Transverse colon (tissue), 4 donors: ENCODE data around the gene NDNF. TPM values are rescaled to one million over a fixed set of nuclear protein-coding genes. Genes with fewer than 3 reads are reported as not detected.

ENCODE experiments used
- DNase-seq: peaks from one replicate; pipeline ENCODE4 v3.0.0-alpha.2; 2019
- H3K27ac ChIP-seq, 4 donors: fragments of 200-600 bp; sonication (generic); 2 replicates each; pipeline ENCODE4 v1.5.1; 2016 to 2018; ENCODE audit warnings: inconsistent platforms in 4 of 4
- H3K27me3 ChIP-seq: fragments of 200-600 bp; sonication (generic); 2 replicates; pipeline ENCODE4 v1.5.1; 2017; ENCODE audit warnings: inconsistent platforms
- H3K36me3 ChIP-seq, 4 donors: fragments of 200-600 bp; sonication (generic); 2 replicates each; pipeline ENCODE4 v1.5.1; 2017 to 2019; ENCODE audit warnings: inconsistent platforms in 4 of 4
- H3K4me1 ChIP-seq, 4 donors: fragments of 200-600 bp; sonication (generic); 2 replicates each; pipeline ENCODE4 v1.5.1; 2017 to 2020; ENCODE audit warnings: inconsistent platforms in 4 of 4
- H3K4me3 ChIP-seq, 4 donors: fragments of 200-600 bp; sonication (generic); 1 replicate in 1 of 4; 2 replicates in 3 of 4; pipeline versions ENCODE4 v1.5.1 to v1.6.1; 2017 to 2019; ENCODE audit warnings: inconsistent platforms in 4 of 4
- H3K9me3 ChIP-seq, 2 donors: fragments of 200-600 bp; sonication (generic); 2 replicates each; pipeline ENCODE4 v1.5.1; 2017 to 2019; ENCODE audit warnings: inconsistent platforms in 2 of 2
- EP300 ChIP-seq: sonication (generic); formaldehyde crosslinking; IDR thresholded peaks from one replicate; pipeline ENCODE4 v1.6.1; 2017; ENCODE audit warnings: antibody characterized with exemption, low read depth
- POLR2A ChIP-seq: fragments of 450-650 bp; IDR thresholded peaks from one replicate; pipeline ENCODE4 v1.6.1; 2016; ENCODE audit warnings: antibody characterized with exemption, mild to moderate bottlenecking, moderate library complexity
- POLR2AphosphoS5 ChIP-seq, 3 donors: sonication (generic); formaldehyde crosslinking; IDR thresholded peaks; one replicate each; pipeline ENCODE4 v1.6.1; 2016; ENCODE audit warnings: antibody characterized with exemption in 3 of 3
- WGBS, 2 donors: methylation state at CpG; one replicate each; pipeline ENCODE4 v1.1.5; 2018; ENCODE audit warnings: low coverage in 1 of 2; 5-methylcytosine and 5-hydroxymethylcytosine counted together
- in situ Hi-C, 4 donors: fragments of 200-750 bp; cut with MboI; loops; one replicate each; pipeline versions ENCODE4 v1.15.0 to v1.15.1; 2017; ENCODE audit warnings: low sequenced_read_pairs in 3 of 4, low pct_ligation_motif_present in 1 of 4, low pct_unique_long_range_greater_than_20kb in 1 of 4
- intact Hi-C: fragments of 100-400 bp; cut with DNase I; formaldehyde crosslinking; loops from one replicate; pipeline ENCODE4 v1.15.1; 2023; ENCODE audit warnings: low total_unique reads
- total RNA-seq, 4 donors: library from RNA; depleted of rRNA; stranded (reverse); fragments of >200 nt; gene quantifications; one replicate each; pipeline ENCODE4 v1.1.0, GENCODE V29; 2016
- TF ChIP-seq, protein P1 (sequence below), 5 experiments: fragments of 200-600 bp in 3 of 5; fragments of 450-650 bp in 2 of 5; sonication (generic) in 3 of 5; IDR thresholded peaks; 1 replicate in 2 of 5; 2 replicates in 3 of 5; pipeline ENCODE4 v1.5.1; 2016 to 2017; ENCODE audit warnings: antibody characterized with exemption in 5 of 5, inconsistent platforms in 3 of 5, mild to moderate bottlenecking in 2 of 5, moderate library complexity in 1 of 5

NDNF gene
- total RNA-seq, 4 donors from 2014 or later: 1.9 to 7.8 (median 4.8) TPM

DNA sequence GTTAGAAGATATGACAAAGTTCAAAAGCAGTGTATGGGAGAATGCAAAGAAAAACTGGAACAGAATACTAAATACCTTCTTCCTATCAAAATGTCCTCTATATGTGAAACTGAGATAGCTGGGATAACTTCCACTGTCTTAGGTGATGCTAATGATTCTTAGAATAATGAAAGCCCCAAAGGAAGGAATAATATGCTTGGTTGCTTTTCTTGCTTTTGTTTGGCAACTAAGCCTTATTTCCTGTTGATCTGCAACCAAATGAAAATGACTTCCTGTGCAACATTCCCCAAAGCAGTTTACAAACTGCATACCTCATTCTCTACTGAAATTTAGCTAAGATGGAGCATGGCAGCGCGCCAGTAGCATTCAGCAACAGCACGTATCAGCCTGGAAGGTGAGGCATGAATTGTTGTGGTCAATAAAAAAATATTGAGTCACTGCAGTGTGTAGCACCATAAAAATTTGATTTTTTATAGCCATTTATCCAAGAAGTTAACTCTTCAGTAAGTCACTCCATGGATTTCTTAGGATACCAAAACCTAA, 18.7 kb downstream of the NDNF start:
- in situ Hi-C loops (no loop called here), intact Hi-C loops (no loop called here)
- H3K36me3 ChIP-seq: no peaks in the 10 kb centered on the region
- peaks cover 0 to 10% (median 0%) of the 10 kb centered on the region in 4 donors for H3K4me1 ChIP-seq
- 53% methylated on average over 3 of the region's 3 CpGs for WGBS, 2 donors
- H3K27me3 ChIP-seq: no peaks in the 10 kb centered on the region
- no peak overlapping the region for H3K4me3 ChIP-seq
- H3K9me3 ChIP-seq: no peaks in the 10 kb centered on the region
- TF ChIP-seq EP300 (no peak), POLR2A (no peak), POLR2AphosphoS5 (IDR thresholded peaks at IDR 0.05) (no peak)
- TF ChIP-seq, protein P1, sequence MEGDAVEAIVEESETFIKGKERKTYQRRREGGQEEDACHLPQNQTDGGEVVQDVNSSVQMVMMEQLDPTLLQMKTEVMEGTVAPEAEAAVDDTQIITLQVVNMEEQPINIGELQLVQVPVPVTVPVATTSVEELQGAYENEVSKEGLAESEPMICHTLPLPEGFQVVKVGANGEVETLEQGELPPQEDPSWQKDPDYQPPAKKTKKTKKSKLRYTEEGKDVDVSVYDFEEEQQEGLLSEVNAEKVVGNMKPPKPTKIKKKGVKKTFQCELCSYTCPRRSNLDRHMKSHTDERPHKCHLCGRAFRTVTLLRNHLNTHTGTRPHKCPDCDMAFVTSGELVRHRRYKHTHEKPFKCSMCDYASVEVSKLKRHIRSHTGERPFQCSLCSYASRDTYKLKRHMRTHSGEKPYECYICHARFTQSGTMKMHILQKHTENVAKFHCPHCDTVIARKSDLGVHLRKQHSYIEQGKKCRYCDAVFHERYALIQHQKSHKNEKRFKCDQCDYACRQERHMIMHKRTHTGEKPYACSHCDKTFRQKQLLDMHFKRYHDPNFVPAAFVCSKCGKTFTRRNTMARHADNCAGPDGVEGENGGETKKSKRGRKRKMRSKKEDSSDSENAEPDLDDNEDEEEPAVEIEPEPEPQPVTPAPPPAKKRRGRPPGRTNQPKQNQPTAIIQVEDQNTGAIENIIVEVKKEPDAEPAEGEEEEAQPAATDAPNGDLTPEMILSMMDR (IDR thresholded peaks at IDR 0.05): no peak
- DNase-seq: peak; percentile 70
- no peak overlapping the region for H3K27ac ChIP-seq

DNA sequence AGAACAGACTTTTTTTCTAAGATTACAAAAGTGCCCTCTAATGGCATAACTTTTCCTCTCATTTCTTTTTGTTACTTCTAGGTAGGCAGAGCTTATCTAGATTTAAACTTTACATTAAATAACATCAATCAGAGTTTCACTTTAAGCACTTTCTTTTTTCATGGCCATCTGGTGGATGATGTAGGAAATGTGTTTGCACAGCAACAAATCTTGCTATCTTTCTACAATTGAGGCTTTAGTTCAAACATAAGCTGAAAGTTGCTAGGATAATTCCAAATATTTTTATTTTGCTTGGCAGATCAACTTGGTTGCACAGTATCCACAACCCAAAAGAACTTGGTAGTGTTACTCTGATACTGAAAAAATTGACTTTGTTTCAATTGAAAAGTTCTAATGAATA, 22.0 kb downstream of the NDNF start:
- DNase-seq: no peak
- Histone ChIP-seq H3K9me3 (no peaks in the 10 kb centered on the region), H3K27me3 (no peaks in the 10 kb centered on the region), H3K4me3 (no peak overlapping the region), H3K4me1 (peaks cover 0 to 10% (median 0%) of the 10 kb centered on the region in 4 donors), H3K36me3 (no peaks in the 10 kb centered on the region), H3K27ac (no peak overlapping the region)
- in situ Hi-C loops: no loop called here
- no peak for TF ChIP-seq EP300
- TF ChIP-seq, protein P1 (IDR thresholded peaks at IDR 0.05): peak in 3 of 5 experiments; percentile 19 to 39 (median 25)
- intact Hi-C loops: no loop called here

DNA sequence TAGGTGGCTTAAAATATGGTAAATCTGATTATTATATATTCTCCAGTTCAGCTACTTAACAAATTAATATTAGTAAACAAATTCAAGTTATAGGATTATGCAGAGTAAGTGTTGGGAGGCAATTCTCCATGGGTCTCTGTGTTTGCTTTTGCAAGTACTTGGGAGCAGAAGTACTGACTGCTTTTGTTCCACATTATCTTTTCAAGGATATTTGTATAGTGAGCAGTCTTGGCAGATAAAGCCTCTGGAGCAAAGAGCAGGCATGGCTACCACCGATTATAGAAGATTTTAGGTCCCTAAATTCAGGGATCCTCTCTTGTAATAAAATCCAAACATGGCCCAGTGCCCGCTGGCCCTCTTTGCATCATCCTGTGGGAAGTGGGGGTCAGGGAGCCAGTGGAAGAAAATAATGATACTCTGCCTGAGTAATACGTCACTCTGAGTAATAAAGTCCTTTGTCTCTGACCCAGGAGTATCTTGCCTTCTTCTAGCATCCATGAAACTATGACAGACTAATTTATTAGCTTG, 23.2 kb downstream of the NDNF start:
- peaks cover 0 to 10% (median 0%) of the 10 kb centered on the region in 4 donors for H3K4me1 ChIP-seq
- DNase-seq: no peak

DNA sequence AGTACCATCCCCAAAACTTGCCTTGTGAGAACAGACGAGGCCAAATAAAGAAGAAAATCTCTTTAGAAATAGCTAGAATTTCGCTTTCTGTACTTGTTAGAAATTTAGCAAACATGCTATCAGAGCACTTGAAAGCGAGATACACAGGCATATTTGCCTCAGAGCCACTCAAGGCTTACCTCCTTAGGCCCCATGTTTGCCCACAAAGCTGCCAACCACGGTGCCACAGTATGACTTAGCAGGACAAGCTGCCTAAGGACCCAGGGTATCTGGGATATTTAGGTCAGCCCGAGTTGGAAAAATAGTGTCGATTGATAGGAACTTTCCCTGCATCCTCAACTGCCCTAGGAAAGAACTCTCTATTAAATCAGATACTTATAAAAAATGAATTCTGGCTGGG, 24.2 kb downstream of the NDNF start:
- H3K4me1 ChIP-seq: peaks cover 0 to 4% (median 0%) of the 10 kb centered on the region in 4 donors
- in situ Hi-C loops: no loop called here
- no peaks in the 10 kb centered on the region for H3K9me3 ChIP-seq
- H3K36me3 ChIP-seq: no peaks in the 10 kb centered on the region
- TF ChIP-seq EP300: no peak
- no peak for TF ChIP-seq POLR2AphosphoS5 (IDR thresholded peaks at IDR 0.05)
- TF ChIP-seq, protein P1 (IDR thresholded peaks at IDR 0.05): no peak
- no peak for TF ChIP-seq POLR2A
- DNase-seq: no peak
- no peaks in the 10 kb centered on the region for H3K27me3 ChIP-seq
- H3K27ac ChIP-seq: no peak overlapping the region
- WGBS, 2 donors: 85 to 90% methylated on average over 6 of the region's 6 CpGs
- intact Hi-C loops: no loop called here
- no peak overlapping the region for H3K4me3 ChIP-seq

More for the DNA sequence above, 23.2 kb downstream of the NDNF start:
- Histone ChIP-seq H3K9me3 (no peaks in the 10 kb centered on the region), H3K4me3 (no peak overlapping the region), H3K27me3 (no peaks in the 10 kb centered on the region), H3K36me3 (no peaks in the 10 kb centered on the region), H3K27ac (no peak overlapping the region)
- in situ Hi-C loops (no loop called here), intact Hi-C loops (no loop called here)
- WGBS, 2 donors: 48 to 51% methylated on average over 3 of the region's 3 CpGs
- TF ChIP-seq, protein P1 (IDR thresholded peaks at IDR 0.05): no peak
- TF ChIP-seq POLR2A (no peak), EP300 (no peak), POLR2AphosphoS5 (IDR thresholded peaks at IDR 0.05) (no peak)
